ENCODE data around the gene ALCAM.

ALCAM gene

GRCh38 chr3:105496343-105496742 lies 129.6 kb downstream of the ALCAM start:
- DNase-seq = no peak

GRCh38 chr3:105497386-105497785 lies 130.7 kb downstream of the ALCAM start:
- no peak for DNase-seq

GRCh38 chr3:105499961-105500360 lies 133.3 kb downstream of the ALCAM start:
- DNase-seq = no peak

GRCh38 chr3:105502333-105502732 lies 135.6 kb downstream of the ALCAM start:
- no peak for DNase-seq

GRCh38 chr3:105503191-105503593 lies 136.5 kb downstream of the ALCAM start:
- no peak for DNase-seq

GRCh38 chr3:105504440-105504951 lies 137.8 kb downstream of the ALCAM start:
- no peak for DNase-seq

GRCh38 chr3:105505170-105505569 lies 138.5 kb downstream of the ALCAM start:
- DNase-seq = no peak

- no peak for DNase-seq
Observed at GRCh38 chr3:105511031-105511430, 144.3 kb downstream of the ALCAM start.

GRCh38 chr3:105512061-105512460 lies 145.4 kb downstream of the ALCAM start:
- DNase-seq = no peak

GRCh38 chr3:105513042-105513441 lies 146.3 kb downstream of the ALCAM start:
- no peak for DNase-seq

- DNase-seq = no peak
Observed at GRCh38 chr3:105513886-105514285, 147.2 kb downstream of the ALCAM start.

- no peak for DNase-seq
Observed at GRCh38 chr3:105515372-105515771, 148.7 kb downstream of the ALCAM start.

GRCh38 chr3:105516972-105517371 lies 150.3 kb downstream of the ALCAM start:
- no peak for DNase-seq

GRCh38 chr3:105518203-105518602 lies 151.5 kb downstream of the ALCAM start:
- no peak for DNase-seq

- DNase-seq = peak; percentile 19
Observed at GRCh38 chr3:105518806-105519418, 152.2 kb downstream of the ALCAM start.

GRCh38 chr3:105521770-105522169 lies 155.1 kb downstream of the ALCAM start:
- DNase-seq = no peak

- no peak for DNase-seq
Observed at GRCh38 chr3:105523501-105523900, 156.8 kb downstream of the ALCAM start.

GRCh38 chr3:105525531-105525930 lies 158.8 kb downstream of the ALCAM start:
- no peak for DNase-seq

GRCh38 chr3:105526360-105527111 lies 159.8 kb downstream of the ALCAM start:
- DNase-seq = no peak

GRCh38 chr3:105527535-105527934 lies 160.8 kb downstream of the ALCAM start:
- DNase-seq = no peak

GRCh38 chr3:105527949-105528348 lies 161.2 kb downstream of the ALCAM start:
- DNase-seq = no peak

GRCh38 chr3:105528955-105529354 lies 162.2 kb downstream of the ALCAM start:
- DNase-seq = no peak

- DNase-seq = no peak
Observed at GRCh38 chr3:105529456-105529855, 162.7 kb downstream of the ALCAM start.

GRCh38 chr3:105532251-105532650 lies 165.5 kb downstream of the ALCAM start:
- no peak for DNase-seq
